K562 (cell line): Measurements from ENCODE around the gene IBA57. TPM values are rescaled to one million over a fixed set of nuclear protein-coding genes. Genes with fewer than 3 reads are reported as not detected.

Experiments
- CBX2 ChIP-seq: fragments of 200-600 bp; sonication (generic); IDR thresholded peaks from one replicate; pipeline ENCODE4 v1.6.1; 2012; ENCODE audit warnings: mild to moderate bottlenecking, low read length, inconsistent platforms; ENCODE audit not compliant: insufficient read depth, poor library complexity, severe bottlenecking
- FOXP1 ChIP-seq: sonication (generic); formaldehyde crosslinking; IDR thresholded peaks from 2 replicates; pipeline ENCODE4 v1.8.0; 2022; ENCODE audit warnings: mild to moderate bottlenecking, missing genetic modification reagents
- HDAC6 ChIP-seq: IDR thresholded peaks from 2 replicates; pipeline ENCODE4 v1.6.1; 2012; ENCODE audit warnings: low read depth, mild to moderate bottlenecking, control low read depth, inconsistent platforms, low read length, moderate library complexity
- HNRNPL ChIP-seq: fragments of 200-400 bp; formaldehyde crosslinking; IDR thresholded peaks from 2 replicates; pipeline ENCODE4 v1.6.1; 2017; ENCODE audit warnings: low read depth, mild to moderate bottlenecking, low read length
- JUND ChIP-seq, 2 experiments: IDR thresholded peaks; 2 replicates in 1 of 2; 3 replicates in 1 of 2; pipeline ENCODE4 v1.6.1; 2011; ENCODE audit warnings: borderline replicate concordance in 2 of 2, low read depth in 2 of 2, low read length in 2 of 2, improper control_type of control experiment in 1 of 2, missing biosample characterization in 1 of 2, missing genetic modification characterization in 1 of 2, missing genetic modification reagents in 1 of 2
- KLF1 ChIP-seq: fragments of 450-650 bp; IDR thresholded peaks from 2 replicates; pipeline ENCODE4 v1.6.1; 2016; ENCODE audit warnings: missing genetic modification characterization, missing compliant biosample characterization
- NEUROD1 ChIP-seq: fragments of 150-350 bp; IDR thresholded peaks from 2 replicates; pipeline ENCODE4 v1.6.1; 2014; ENCODE audit warnings: borderline replicate concordance, low read length, low read depth; ENCODE audit not compliant: partially characterized antibody
- NFE2 ChIP-seq: IDR thresholded peaks from 2 replicates; pipeline ENCODE4 v1.6.1; 2014; ENCODE audit warnings: antibody characterized with exemption, low read depth
- POLR3G ChIP-seq: IDR thresholded peaks from 2 replicates; pipeline ENCODE4 v1.6.1; 2011; ENCODE audit not compliant: insufficient read length, insufficient replicate concordance; ENCODE audit errors: extremely low read depth
- STAT5B ChIP-seq: fragments of 250-450 bp; sonication (Bioruptor Pico); IDR thresholded peaks from 2 replicates; pipeline ENCODE4 v1.8.0; 2021; ENCODE audit warnings: mild to moderate bottlenecking, inconsistent platforms
- TGIF2 ChIP-seq: sonication (generic); formaldehyde crosslinking; IDR thresholded peaks from 2 replicates; pipeline ENCODE4 v1.8.1; 2022; ENCODE audit warnings: mild to moderate bottlenecking, missing genetic modification reagents, moderate library complexity
- U2AF1 ChIP-seq: fragments of 200-400 bp; formaldehyde crosslinking; optimal IDR thresholded peaks from 2 replicates; pipeline ENCODE3; 2017; ENCODE audit warnings: mild to moderate bottlenecking, low read depth, low read length, moderate library complexity
- polyA plus RNA-seq, 8 experiments: library from polyadenylated mRNA; depleted of rRNA in 4 of 8; stranded (reverse) in 5 of 8; unstranded in 3 of 8; fragments of >200 nt; fragmentation: Nextera tagmentation in 2 of 8; fragmentation: Illumina TruSeq in 1 of 8; extraction: Ambion mirVana in 2 of 8; extraction: Trizol in 1 of 8; gene quantifications; 2 replicates each; pipeline versions ENCODE4 v1.2.1 to v1.2.3, GENCODE V29; 2011 to 2014; ENCODE audit warnings: inconsistent platforms in 1 of 8, missing spikeins in 1 of 8
- total RNA-seq, 7 experiments: library from RNA; depleted of rRNA in 6 of 7; stranded (reverse); fragments of >200 nt in 6 of 7; fragmentation: Illumina TruSeq in 2 of 7; extraction: Trizol in 2 of 7; gene quantifications; 2 replicates each; pipeline versions ENCODE4 v1.2.1 to v1.2.3, GENCODE V29; 2011 to 2021; ENCODE audit warnings: low replicate concordance in 1 of 7
- TF ChIP-seq, protein P1 (sequence below), 2 experiments: fragments of 450-650 bp in 1 of 2; sonication (generic) in 1 of 2; formaldehyde crosslinking in 1 of 2; IDR thresholded peaks; 2 replicates each; pipeline versions ENCODE4 v1.7.1 to v1.9.0; 2016 to 2022; ENCODE audit warnings: inconsistent platforms in 1 of 2, mild to moderate bottlenecking in 1 of 2, missing genetic modification reagents in 1 of 2
- TF ChIP-seq, protein P2 (sequence below): fragments of 250-450 bp; sonication (Bioruptor Pico); IDR thresholded peaks from 2 replicates; pipeline ENCODE4 v1.8.0; 2021; ENCODE audit warnings: mild to moderate bottlenecking, moderate library complexity

Gene IBA57
- total and polyA plus RNA-seq, 9 of the 15 experiments (the other 6 are each of a cell fraction or from before 2014, with no cell fraction given), result 0.77 to 15.5 (median 2.7) TPM

GRCh38 chr1:228164561-228165371 lies 838 bp upstream of the IBA57 start (continued):
- TF ChIP-seq, protein P1, sequence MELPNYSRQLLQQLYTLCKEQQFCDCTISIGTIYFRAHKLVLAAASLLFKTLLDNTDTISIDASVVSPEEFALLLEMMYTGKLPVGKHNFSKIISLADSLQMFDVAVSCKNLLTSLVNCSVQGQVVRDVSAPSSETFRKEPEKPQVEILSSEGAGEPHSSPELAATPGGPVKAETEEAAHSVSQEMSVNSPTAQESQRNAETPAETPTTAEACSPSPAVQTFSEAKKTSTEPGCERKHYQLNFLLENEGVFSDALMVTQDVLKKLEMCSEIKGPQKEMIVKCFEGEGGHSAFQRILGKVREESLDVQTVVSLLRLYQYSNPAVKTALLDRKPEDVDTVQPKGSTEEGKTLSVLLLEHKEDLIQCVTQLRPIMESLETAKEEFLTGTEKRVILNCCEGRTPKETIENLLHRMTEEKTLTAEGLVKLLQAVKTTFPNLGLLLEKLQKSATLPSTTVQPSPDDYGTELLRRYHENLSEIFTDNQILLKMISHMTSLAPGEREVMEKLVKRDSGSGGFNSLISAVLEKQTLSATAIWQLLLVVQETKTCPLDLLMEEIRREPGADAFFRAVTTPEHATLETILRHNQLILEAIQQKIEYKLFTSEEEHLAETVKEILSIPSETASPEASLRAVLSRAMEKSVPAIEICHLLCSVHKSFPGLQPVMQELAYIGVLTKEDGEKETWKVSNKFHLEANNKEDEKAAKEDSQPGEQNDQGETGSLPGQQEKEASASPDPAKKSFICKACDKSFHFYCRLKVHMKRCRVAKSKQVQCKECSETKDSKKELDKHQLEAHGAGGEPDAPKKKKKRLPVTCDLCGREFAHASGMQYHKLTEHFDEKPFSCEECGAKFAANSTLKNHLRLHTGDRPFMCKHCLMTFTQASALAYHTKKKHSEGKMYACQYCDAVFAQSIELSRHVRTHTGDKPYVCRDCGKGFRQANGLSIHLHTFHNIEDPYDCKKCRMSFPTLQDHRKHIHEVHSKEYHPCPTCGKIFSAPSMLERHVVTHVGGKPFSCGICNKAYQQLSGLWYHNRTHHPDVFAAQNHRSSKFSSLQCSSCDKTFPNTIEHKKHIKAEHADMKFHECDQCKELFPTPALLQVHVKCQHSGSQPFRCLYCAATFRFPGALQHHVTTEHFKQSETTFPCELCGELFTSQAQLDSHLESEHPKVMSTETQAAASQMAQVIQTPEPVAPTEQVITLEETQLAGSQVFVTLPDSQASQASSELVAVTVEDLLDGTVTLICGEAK (IDR thresholded peaks at IDR 0.05), result 0 out of 2 replicates have a peak, but pooled peaks have one; percentile 43
- TF ChIP-seq, protein P1 (CRISPR knock-in tag; IDR thresholded peaks at IDR 0.05), result no peak
- TF ChIP-seq, protein P2, sequence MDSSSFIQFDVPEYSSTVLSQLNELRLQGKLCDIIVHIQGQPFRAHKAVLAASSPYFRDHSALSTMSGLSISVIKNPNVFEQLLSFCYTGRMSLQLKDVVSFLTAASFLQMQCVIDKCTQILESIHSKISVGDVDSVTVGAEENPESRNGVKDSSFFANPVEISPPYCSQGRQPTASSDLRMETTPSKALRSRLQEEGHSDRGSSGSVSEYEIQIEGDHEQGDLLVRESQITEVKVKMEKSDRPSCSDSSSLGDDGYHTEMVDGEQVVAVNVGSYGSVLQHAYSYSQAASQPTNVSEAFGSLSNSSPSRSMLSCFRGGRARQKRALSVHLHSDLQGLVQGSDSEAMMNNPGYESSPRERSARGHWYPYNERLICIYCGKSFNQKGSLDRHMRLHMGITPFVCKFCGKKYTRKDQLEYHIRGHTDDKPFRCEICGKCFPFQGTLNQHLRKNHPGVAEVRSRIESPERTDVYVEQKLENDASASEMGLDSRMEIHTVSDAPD (CRISPR knock-in tag), result no peak
- TF ChIP-seq FOXP1 (CRISPR knock-in tag) (no peak), POLR3G (no peak), NFE2 (peak; percentile 55), U2AF1 (no peak), CBX2 (no peak), TGIF2 (CRISPR knock-in tag) (no peak), NEUROD1 (no peak), STAT5B (CRISPR knock-in tag) (no peak), JUND (IDR thresholded peaks at IDR 0.05; ENCODE audit: borderline replicate concordance, low read depth, low read length) (peak; percentile 45; the same call in 1 of the 2 replicates), JUND (tag; IDR thresholded peaks at IDR 0.05; ENCODE audit: borderline replicate concordance, low read depth, low read length) (0 out of 3 replicates have a peak, but pooled peaks have one; percentile 35), KLF1 (no peak), HDAC6 (no peak), HNRNPL (no peak)
